ENCODE data around the gene FUZ.

Gene FUZ

DNA sequence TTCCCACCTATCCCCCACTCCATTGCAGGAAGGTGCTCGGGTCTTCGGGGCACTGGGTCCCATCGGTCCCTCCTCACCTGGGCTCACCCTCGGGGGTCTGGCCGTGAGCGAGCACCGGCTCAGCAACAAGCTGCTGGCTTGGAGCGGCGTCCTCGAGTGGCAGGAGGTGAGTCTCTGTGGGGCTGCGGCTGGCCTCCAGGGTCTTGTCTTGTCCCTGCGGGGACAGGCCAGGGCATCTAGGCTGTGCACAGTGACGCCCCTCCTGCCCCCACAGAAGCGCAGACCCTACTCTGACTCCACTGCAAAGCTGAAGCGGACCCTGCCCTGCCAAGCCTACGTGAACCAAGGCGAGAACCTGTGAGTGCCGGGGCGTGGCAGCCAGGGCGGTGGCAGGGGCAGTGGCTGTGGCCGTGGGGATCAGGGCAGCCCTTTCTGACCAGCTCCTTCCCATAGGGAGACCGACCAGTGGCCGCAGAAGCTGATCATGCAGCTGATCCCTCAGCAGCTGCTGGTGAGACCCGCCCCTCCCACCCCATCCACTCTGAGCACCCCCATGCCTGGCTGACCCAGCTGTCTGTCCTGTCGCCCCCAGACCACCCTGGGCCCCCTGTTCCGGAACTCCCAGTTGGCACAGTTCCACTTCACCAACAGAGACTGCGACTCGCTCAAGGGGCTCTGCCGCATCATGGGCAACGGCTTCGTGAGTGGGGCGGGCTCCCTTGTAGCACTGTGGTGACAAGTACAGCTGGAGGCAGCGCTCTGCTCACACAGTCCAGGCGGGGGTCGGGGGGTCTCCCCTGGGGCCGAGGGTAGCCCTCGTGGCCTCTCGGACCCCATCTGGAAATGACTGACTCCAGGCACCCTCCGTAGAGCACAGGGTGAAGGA lies 41.5 kb upstream of the FUZ start:
- Histone ChIP-seq H3K36me3 (ENCODE audit: insufficient read depth, low read length) (peaks cover 53% of the 10 kb centered on the region), H3F3A (ENCODE audit: insufficient read depth, low read length) (no peaks in the 10 kb centered on the region), H3K4me2 (ENCODE audit: low read length) (peak overlapping the region; percentile 98; the same call in 1 of the 2 replicates), H3K9ac (ENCODE audit: low read length) (no peak overlapping the region), H3K27me3 (ENCODE audit: insufficient read depth, low read length) (no peaks in the 10 kb centered on the region), H3K79me2 (ENCODE audit: insufficient read depth, low read length) (peaks cover 25% of the 10 kb centered on the region), H4K20me1 (ENCODE audit: insufficient read depth, low read length) (no peaks in the 10 kb centered on the region), H3K4me1 (ENCODE audit: insufficient read depth, low read length, severe bottlenecking) (peaks cover 40% of the 10 kb centered on the region), H2AFZ (ENCODE audit: low read length) (no peak overlapping the region), H3K9me2 (ENCODE audit: low read depth, low read length) (no peaks in the 10 kb centered on the region), H3K27ac (ENCODE audit: low read depth, low read length, poor library complexity, severe bottlenecking) (peak overlapping the region; percentile 62), H3K4me3 (ENCODE audit: low read depth, low read length, poor library complexity, severe bottlenecking) (no peak overlapping the region), H3K9me3 (ENCODE audit: low read length) (no peaks in the 10 kb centered on the region)
- TF ChIP-seq, protein P1, sequence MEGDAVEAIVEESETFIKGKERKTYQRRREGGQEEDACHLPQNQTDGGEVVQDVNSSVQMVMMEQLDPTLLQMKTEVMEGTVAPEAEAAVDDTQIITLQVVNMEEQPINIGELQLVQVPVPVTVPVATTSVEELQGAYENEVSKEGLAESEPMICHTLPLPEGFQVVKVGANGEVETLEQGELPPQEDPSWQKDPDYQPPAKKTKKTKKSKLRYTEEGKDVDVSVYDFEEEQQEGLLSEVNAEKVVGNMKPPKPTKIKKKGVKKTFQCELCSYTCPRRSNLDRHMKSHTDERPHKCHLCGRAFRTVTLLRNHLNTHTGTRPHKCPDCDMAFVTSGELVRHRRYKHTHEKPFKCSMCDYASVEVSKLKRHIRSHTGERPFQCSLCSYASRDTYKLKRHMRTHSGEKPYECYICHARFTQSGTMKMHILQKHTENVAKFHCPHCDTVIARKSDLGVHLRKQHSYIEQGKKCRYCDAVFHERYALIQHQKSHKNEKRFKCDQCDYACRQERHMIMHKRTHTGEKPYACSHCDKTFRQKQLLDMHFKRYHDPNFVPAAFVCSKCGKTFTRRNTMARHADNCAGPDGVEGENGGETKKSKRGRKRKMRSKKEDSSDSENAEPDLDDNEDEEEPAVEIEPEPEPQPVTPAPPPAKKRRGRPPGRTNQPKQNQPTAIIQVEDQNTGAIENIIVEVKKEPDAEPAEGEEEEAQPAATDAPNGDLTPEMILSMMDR (IDR thresholded peaks at IDR 0.05; ENCODE audit: low read length), result no peak
- no peak for TF ChIP-seq EZH2 (IDR thresholded peaks at IDR 0.05; ENCODE audit: borderline replicate concordance, low read length)

- Histone ChIP-seq H3K9me3 (ENCODE audit: low read length) (0 out of 2 replicates have a peak, but pooled peaks cover 3% of the 10 kb centered on the region), H3K4me2 (ENCODE audit: low read length) (peak overlapping the region; percentile 98), H3K9ac (ENCODE audit: low read length) (peak overlapping the region; percentile 76; the same call in 1 of the 2 replicates), H3F3A (ENCODE audit: insufficient read depth, low read length) (no peaks in the 10 kb centered on the region), H4K20me1 (ENCODE audit: insufficient read depth, low read length) (no peaks in the 10 kb centered on the region), H2AFZ (ENCODE audit: low read length) (no peak overlapping the region), H3K27me3 (ENCODE audit: insufficient read depth, low read length) (no peaks in the 10 kb centered on the region), H3K79me2 (ENCODE audit: insufficient read depth, low read length) (peaks cover 25% of the 10 kb centered on the region), H3K9me2 (ENCODE audit: low read depth, low read length) (no peaks in the 10 kb centered on the region), H3K4me3 (ENCODE audit: low read depth, low read length, poor library complexity, severe bottlenecking) (peak overlapping the region; percentile 81), H3K36me3 (ENCODE audit: insufficient read depth, low read length) (peaks cover 48% of the 10 kb centered on the region), H3K27ac (ENCODE audit: low read depth, low read length, poor library complexity, severe bottlenecking) (peak overlapping the region; percentile 62), H3K4me1 (ENCODE audit: insufficient read depth, low read length, severe bottlenecking) (peaks cover 40% of the 10 kb centered on the region)
- TF ChIP-seq EZH2 (IDR thresholded peaks at IDR 0.05; ENCODE audit: borderline replicate concordance, low read length), result no peak
- TF ChIP-seq, protein P1 (IDR thresholded peaks at IDR 0.05; ENCODE audit: low read length), result no peak
Measured at GRCh38 chr19:49853852-49854377, 40.8 kb upstream of the FUZ start.

- Histone ChIP-seq H3K27me3 (ENCODE audit: insufficient read depth, low read length) (no peaks in the 10 kb centered on the region), H3K4me2 (ENCODE audit: low read length) (peak overlapping the region; percentile 98), H3K4me1 (ENCODE audit: insufficient read depth, low read length, severe bottlenecking) (peaks cover 47% of the 10 kb centered on the region), H3K36me3 (ENCODE audit: insufficient read depth, low read length) (peaks cover 35% of the 10 kb centered on the region), H3K79me2 (ENCODE audit: insufficient read depth, low read length) (peaks cover 25% of the 10 kb centered on the region), H3K4me3 (ENCODE audit: low read depth, low read length, poor library complexity, severe bottlenecking) (peak overlapping the region; percentile 81), H3F3A (ENCODE audit: insufficient read depth, low read length) (no peaks in the 10 kb centered on the region), H3K9ac (ENCODE audit: low read length) (peak overlapping the region; percentile 76), H3K9me3 (ENCODE audit: low read length) (0 out of 2 replicates have a peak, but pooled peaks cover 3% of the 10 kb centered on the region), H3K9me2 (ENCODE audit: low read depth, low read length) (no peaks in the 10 kb centered on the region), H2AFZ (ENCODE audit: low read length) (no peak overlapping the region), H4K20me1 (ENCODE audit: insufficient read depth, low read length) (no peaks in the 10 kb centered on the region), H3K27ac (ENCODE audit: low read depth, low read length, poor library complexity, severe bottlenecking) (peak overlapping the region; percentile 62)
- TF ChIP-seq, protein P1 (IDR thresholded peaks at IDR 0.05; ENCODE audit: low read length), result no peak
- TF ChIP-seq EZH2 (IDR thresholded peaks at IDR 0.05; ENCODE audit: borderline replicate concordance, low read length), result no peak
Measured at GRCh38 chr19:49852631-49853126, 39.6 kb upstream of the FUZ start.

All from OCI-LY1 (cell line).